H9 (cell line): ENCODE results near the gene ATP6V1C2. TPM values are rescaled to one million over a fixed set of nuclear protein-coding genes. Genes with fewer than 3 reads are reported as not detected.
A peak's percentile ranks its signal among the peaks of the same experiment; 100 is the strongest.

Experiments used
- DNase-seq: peaks from one replicate; pipeline ENCODE4 v3.0.0-alpha.2; 2017
- H2AFZ ChIP-seq: one replicate; pipeline ENCODE4 v1.6.1; 2013; ENCODE audit warnings: mild to moderate bottlenecking, low read length, control low read depth, moderate library complexity
- H2AK5ac ChIP-seq: 2 replicates; pipeline ENCODE4 v1.6.1; 2013; ENCODE audit warnings: low read length, control low read depth, mixed read lengths; ENCODE audit not compliant: insufficient read length
- H2BK120ac ChIP-seq: one replicate; pipeline ENCODE4 v1.6.1; 2013; ENCODE audit warnings: low read depth, mild to moderate bottlenecking, low read length, control low read depth, inconsistent platforms; ENCODE audit not compliant: poor library complexity, severe bottlenecking
- H2BK12ac ChIP-seq: 2 replicates; pipeline ENCODE4 v1.6.1; 2013; ENCODE audit warnings: low read length, control low read depth, mixed read lengths, low read depth; ENCODE audit not compliant: insufficient read length
- H2BK15ac ChIP-seq: 2 replicates; pipeline ENCODE4 v1.6.1; 2013; ENCODE audit warnings: low read depth, low read length, control low read depth
- H2BK20ac ChIP-seq: one replicate; pipeline ENCODE4 v1.6.1; 2013; ENCODE audit warnings: low read depth, mild to moderate bottlenecking, low read length, control low read depth, inconsistent platforms; ENCODE audit not compliant: poor library complexity, severe bottlenecking
- H2BK5ac ChIP-seq: 2 replicates; pipeline ENCODE4 v1.6.1; 2013; ENCODE audit warnings: low read length, control low read depth, mixed read lengths; ENCODE audit not compliant: insufficient read length
- H3K14ac ChIP-seq: 2 replicates; pipeline ENCODE4 v1.6.1; 2013; ENCODE audit warnings: low read length, control low read depth; ENCODE audit not compliant: insufficient read depth
- H3K18ac ChIP-seq: 2 replicates; pipeline ENCODE4 v1.6.1; 2013; ENCODE audit warnings: low read depth, mild to moderate bottlenecking, mixed read lengths, low read length, control low read depth; ENCODE audit not compliant: insufficient read length
- H3K23ac ChIP-seq: 2 replicates; pipeline ENCODE4 v1.6.1; 2013; ENCODE audit warnings: low read length, control low read depth, mixed read lengths, low read depth; ENCODE audit not compliant: insufficient read length
- H3K23me2 ChIP-seq: 2 replicates; pipeline ENCODE4 v1.6.1; 2013; ENCODE audit warnings: low read depth, mild to moderate bottlenecking, mixed read lengths, low read length, control low read depth; ENCODE audit not compliant: insufficient read length, poor library complexity, severe bottlenecking
- H3K27ac ChIP-seq: 2 replicates; pipeline ENCODE4 v1.5.1; 2013; ENCODE audit warnings: low read length, control low read depth, mixed read lengths, low read depth; ENCODE audit not compliant: insufficient read length
- H3K27me3 ChIP-seq: 2 replicates; pipeline ENCODE4 v1.6.1; 2013; ENCODE audit warnings: low read length, control low read depth, inconsistent platforms; ENCODE audit not compliant: insufficient read depth
- H3K4ac ChIP-seq: 2 replicates; pipeline ENCODE4 v1.6.1; 2013; ENCODE audit warnings: low read depth, mild to moderate bottlenecking, control low read depth, inconsistent platforms, low read length, moderate library complexity
- H3K4me1 ChIP-seq: 2 replicates; pipeline ENCODE4 v1.6.1; 2013; ENCODE audit warnings: low read length, control low read depth, inconsistent platforms; ENCODE audit not compliant: insufficient read depth
- H3K4me2 ChIP-seq: 2 replicates; pipeline ENCODE4 v1.6.1; 2013; ENCODE audit warnings: low read length, control low read depth, mixed read lengths; ENCODE audit not compliant: insufficient read length, insufficient read depth
- H3K56ac ChIP-seq: 2 replicates; pipeline ENCODE4 v1.6.1; 2013; ENCODE audit warnings: low read depth, mild to moderate bottlenecking, mixed read lengths, low read length, control low read depth; ENCODE audit not compliant: insufficient read length
- H3K79me1 ChIP-seq: 2 replicates; pipeline ENCODE4 v1.6.1; 2013; ENCODE audit warnings: low read depth, mild to moderate bottlenecking, moderate library complexity, low read length, control low read depth, inconsistent platforms; ENCODE audit not compliant: insufficient read depth, poor library complexity, severe bottlenecking
- H3K79me2 ChIP-seq: 2 replicates; pipeline ENCODE4 v1.6.1; 2013; ENCODE audit warnings: low read length, control low read depth, inconsistent platforms; ENCODE audit not compliant: insufficient read depth
- H3K9ac ChIP-seq: 2 replicates; pipeline ENCODE4 v1.6.1; 2013; ENCODE audit warnings: low read length, control low read depth, mixed read lengths; ENCODE audit not compliant: insufficient read length; ENCODE audit errors: extremely low read depth
- H3K9me3 ChIP-seq: one replicate; pipeline ENCODE4 v1.6.1; 2013; ENCODE audit warnings: low read depth, low read length, inconsistent platforms; ENCODE audit not compliant: control insufficient read depth
- H3T11ph ChIP-seq: one replicate; pipeline ENCODE4 v1.6.1; 2013; ENCODE audit warnings: mild to moderate bottlenecking, low read length, control low read depth, inconsistent platforms
- H4K20me1 ChIP-seq: one replicate; pipeline ENCODE4 v1.6.1; 2013; ENCODE audit not compliant: control insufficient read depth, insufficient read length, insufficient read depth
- H4K5ac ChIP-seq: 2 replicates; pipeline ENCODE4 v1.6.1; 2013; ENCODE audit warnings: low read depth, mild to moderate bottlenecking, mixed read lengths, low read length, control low read depth; ENCODE audit not compliant: insufficient read length
- H4K8ac ChIP-seq: replicated peaks from 2 replicates; pipeline ENCODE4 v1.6.1; 2013; ENCODE audit warnings: low read length, control low read depth, mixed read lengths, low read depth; ENCODE audit not compliant: insufficient read length
- H4K91ac ChIP-seq: 2 replicates; pipeline ENCODE4 v1.6.1; 2013; ENCODE audit warnings: low read depth, mild to moderate bottlenecking, moderate library complexity, mixed read lengths, low read length, control low read depth; ENCODE audit not compliant: insufficient read length
- H3K27ac Mint-ChIP-seq, 3 experiments: 2 replicates in 2 of 3; 3 replicates in 1 of 3; pipeline ENCODE4 v1.8.0; 2020 to 2021; ENCODE audit warnings: mixed read lengths in 3 of 3, mild to moderate bottlenecking in 1 of 3, moderate library complexity in 1 of 3
- H3K27me3 Mint-ChIP-seq: 2 replicates; pipeline ENCODE4 v1.8.0; 2021; ENCODE audit warnings: low read depth, mild to moderate bottlenecking, moderate library complexity, mixed read lengths
- H3K36me3 Mint-ChIP-seq, 3 experiments: 2 replicates in 2 of 3; 3 replicates in 1 of 3; pipeline ENCODE4 v1.8.0; 2020 to 2021; ENCODE audit warnings: low read depth in 3 of 3, mixed read lengths in 3 of 3; ENCODE audit not compliant: insufficient read depth in 1 of 3
- H3K4me1 Mint-ChIP-seq, 2 experiments: 2 replicates each; pipeline ENCODE4 v1.8.0; 2020; ENCODE audit warnings: mixed read lengths in 2 of 2
- H3K4me3 Mint-ChIP-seq, 2 experiments: 2 replicates in 1 of 2; 3 replicates in 1 of 2; pipeline ENCODE4 v1.8.0; 2020 to 2021; ENCODE audit warnings: mild to moderate bottlenecking in 2 of 2, mixed read lengths in 2 of 2, moderate library complexity in 1 of 2
- H3K9me3 Mint-ChIP-seq, 2 experiments: 2 replicates in 1 of 2; 3 replicates in 1 of 2; pipeline ENCODE4 v1.8.0; 2020; ENCODE audit warnings: mild to moderate bottlenecking in 2 of 2, mixed read lengths in 2 of 2, moderate library complexity in 1 of 2
- CTCF ChIP-seq: fragments of 200-600 bp; sonication (generic); conservative IDR thresholded peaks from 3 replicates; pipeline ENCODE4 v1.8.0; 2021; ENCODE audit warnings: antibody characterized with exemption, mild to moderate bottlenecking
- WGBS: extraction: QIAGEN DNeasy Blood & Tissue Kit; methylation state at CpG from one replicate; pipeline ENCODE4 v1.1.7; 2013; ENCODE audit warnings: missing lambda C conversion rate, low lambda C conversion rate, mixed read lengths; ENCODE audit not compliant: insufficient read length; ENCODE audit errors: extremely low coverage; 5-methylcytosine and 5-hydroxymethylcytosine counted together
- total RNA-seq: library from RNA; stranded (reverse); gene quantifications from 2 replicates; pipeline ENCODE4 v1.2.1, GENCODE V29; 2021

The ATP6V1C2 gene
- total RNA-seq, 1 experiment from 2014 or later = 1.2 TPM

GRCh38 chr2:10787176-10787968, 65.9 kb downstream of the ATP6V1C2 start:
- H2AFZ ChIP-seq = no peak overlapping the region
- H3K27me3 Mint-ChIP-seq = no peaks in the 10 kb centered on the region
- no peak overlapping the region for H3T11ph ChIP-seq
- no peak overlapping the region for H2BK15ac ChIP-seq
- H3K9me3 Mint-ChIP-seq = no peaks in the 10 kb centered on the region
- H4K91ac ChIP-seq = no peak overlapping the region
- H2AK5ac ChIP-seq = no peak overlapping the region
- no peaks in the 10 kb centered on the region for H3K79me1 ChIP-seq
- H3K4ac ChIP-seq = no peak overlapping the region
- H3K4me1 ChIP-seq = no peaks in the 10 kb centered on the region
- TF ChIP-seq CTCF = peak; percentile 65
- H3K4me3 Mint-ChIP-seq = no peak overlapping the region
- no peak overlapping the region for H2BK20ac ChIP-seq
- no peak overlapping the region for H3K27ac Mint-ChIP-seq
- no peaks in the 10 kb centered on the region for H3K79me2 ChIP-seq
- no peak overlapping the region for H4K5ac ChIP-seq
- H2BK5ac ChIP-seq = no peak overlapping the region
- no peak overlapping the region for H3K14ac ChIP-seq
- no peak overlapping the region for H3K56ac ChIP-seq
- H3K9me3 ChIP-seq = no peaks in the 10 kb centered on the region
- H3K27ac ChIP-seq = no peak overlapping the region
- H3K4me1 Mint-ChIP-seq = no peaks in the 10 kb centered on the region
- H3K18ac ChIP-seq = no peak overlapping the region
- no peaks in the 10 kb centered on the region for H3K27me3 ChIP-seq
- DNase-seq = peak; percentile 64
- no CpG with 5 or more reads among the region's 20 CpGs for WGBS
- H3K23ac ChIP-seq = no peak overlapping the region
- H2BK120ac ChIP-seq = no peak overlapping the region
- no peaks in the 10 kb centered on the region for H3K23me2 ChIP-seq
- H4K8ac ChIP-seq = no peak overlapping the region
- H4K20me1 ChIP-seq = no peaks in the 10 kb centered on the region
- H2BK12ac ChIP-seq = no peak overlapping the region
- H3K9ac ChIP-seq = no peak overlapping the region
- H3K36me3 Mint-ChIP-seq = peaks cover 85 to 96% (median 94%) of the 10 kb centered on the region in 3 experiments
- no peak overlapping the region for H3K4me2 ChIP-seq
